ENCODE measurements around the gene UBE2F.

DNA sequence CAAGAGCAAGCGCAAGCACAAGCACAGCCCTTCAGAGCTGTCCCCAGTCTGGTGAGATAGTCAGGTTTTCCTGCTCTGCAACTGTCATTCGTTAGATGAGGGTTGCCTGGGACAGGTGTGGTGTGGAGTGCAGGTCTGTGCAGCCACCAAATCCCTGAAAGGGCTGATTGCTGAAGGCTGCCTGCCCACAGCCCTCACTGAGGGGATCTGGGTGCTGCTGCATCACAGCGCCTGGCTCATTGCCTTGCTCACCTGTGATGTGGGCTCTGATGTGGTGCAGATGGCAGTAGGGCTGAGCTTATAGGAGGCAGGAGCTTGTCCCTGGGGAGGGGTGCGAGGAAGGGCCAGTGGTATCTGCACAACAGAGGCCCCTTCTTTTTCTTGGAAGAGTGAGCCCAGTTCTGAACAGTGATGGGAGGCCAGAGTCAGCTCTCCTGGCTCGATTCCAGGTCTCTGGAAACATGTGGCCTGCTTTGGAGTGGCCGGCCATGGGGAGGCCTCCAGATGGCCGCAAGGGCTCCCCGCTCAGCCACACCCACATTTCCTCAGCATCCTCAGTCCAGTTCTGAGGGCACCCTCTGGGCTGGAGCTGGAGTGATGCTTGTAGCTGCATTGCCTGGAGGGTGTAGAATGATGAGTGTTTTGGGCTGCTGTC, 11.4 kb downstream of the UBE2F start:
- TF ChIP-seq, protein P1, sequence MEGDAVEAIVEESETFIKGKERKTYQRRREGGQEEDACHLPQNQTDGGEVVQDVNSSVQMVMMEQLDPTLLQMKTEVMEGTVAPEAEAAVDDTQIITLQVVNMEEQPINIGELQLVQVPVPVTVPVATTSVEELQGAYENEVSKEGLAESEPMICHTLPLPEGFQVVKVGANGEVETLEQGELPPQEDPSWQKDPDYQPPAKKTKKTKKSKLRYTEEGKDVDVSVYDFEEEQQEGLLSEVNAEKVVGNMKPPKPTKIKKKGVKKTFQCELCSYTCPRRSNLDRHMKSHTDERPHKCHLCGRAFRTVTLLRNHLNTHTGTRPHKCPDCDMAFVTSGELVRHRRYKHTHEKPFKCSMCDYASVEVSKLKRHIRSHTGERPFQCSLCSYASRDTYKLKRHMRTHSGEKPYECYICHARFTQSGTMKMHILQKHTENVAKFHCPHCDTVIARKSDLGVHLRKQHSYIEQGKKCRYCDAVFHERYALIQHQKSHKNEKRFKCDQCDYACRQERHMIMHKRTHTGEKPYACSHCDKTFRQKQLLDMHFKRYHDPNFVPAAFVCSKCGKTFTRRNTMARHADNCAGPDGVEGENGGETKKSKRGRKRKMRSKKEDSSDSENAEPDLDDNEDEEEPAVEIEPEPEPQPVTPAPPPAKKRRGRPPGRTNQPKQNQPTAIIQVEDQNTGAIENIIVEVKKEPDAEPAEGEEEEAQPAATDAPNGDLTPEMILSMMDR (IDR thresholded peaks at IDR 0.05; ENCODE audit: low read depth, low read length), result no peak
- TF ChIP-seq EZH2phosphoT487 (IDR thresholded peaks at IDR 0.05; ENCODE audit: low read depth), result no peak
